Measurements from ENCODE around the gene CDK5R2. TPM values are rescaled to one million over a fixed set of nuclear protein-coding genes. Genes with fewer than 3 reads are reported as not detected.

Gene CDK5R2
- total RNA-seq, 1 experiment from 2014 or later, result 0.03 TPM

DNA sequence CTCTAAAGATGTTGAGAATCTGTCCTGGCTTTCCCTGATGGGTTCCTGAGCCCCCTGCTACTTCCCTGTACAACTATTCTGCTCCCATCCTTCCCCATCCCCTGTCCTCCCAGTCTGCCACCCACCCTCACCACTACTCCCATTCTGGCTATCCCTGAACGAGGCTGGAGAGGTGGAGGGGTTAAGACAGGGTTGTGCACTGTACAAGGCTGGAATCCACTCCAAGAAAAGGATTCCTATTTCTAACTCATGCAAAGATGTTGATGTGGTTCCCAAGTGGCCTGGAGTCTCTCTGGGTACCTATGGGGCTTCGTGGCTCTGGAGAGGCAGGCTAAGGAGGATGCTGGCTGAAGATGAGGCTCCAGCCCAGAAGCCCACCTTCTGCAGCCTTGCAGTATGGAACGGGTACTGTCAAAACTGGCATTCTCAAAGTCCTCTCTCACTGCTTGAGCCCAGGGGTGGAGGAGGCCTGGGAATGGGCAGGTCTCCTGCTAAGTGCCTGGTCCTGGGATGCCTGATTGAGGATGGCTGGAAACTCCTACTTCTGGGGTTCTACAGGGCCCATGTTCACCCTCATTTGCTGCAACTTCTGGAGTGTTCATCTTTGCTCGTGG lies 26.8 kb downstream of the CDK5R2 start:
- DNase-seq (ENCODE audit: low spot score), result no peak

DNA sequence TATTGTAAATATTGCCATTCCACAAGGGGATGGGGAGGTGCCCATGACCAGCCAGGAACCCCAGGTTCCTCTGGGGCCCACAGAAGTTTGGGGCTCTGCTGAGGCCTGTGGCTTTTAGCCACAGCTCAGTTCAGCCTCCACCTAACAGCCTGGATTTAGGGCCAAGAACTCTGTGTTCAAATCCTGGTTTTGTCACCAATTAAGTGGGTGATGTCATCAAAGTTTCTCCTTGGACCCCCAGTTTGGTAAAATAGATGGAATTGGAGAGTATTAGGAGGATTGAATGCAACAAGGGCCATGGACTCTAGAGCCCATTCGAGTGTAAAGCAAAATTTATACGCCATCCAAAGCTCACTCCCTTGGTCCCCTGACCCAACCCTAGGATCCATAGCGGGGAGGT lies 28.7 kb downstream of the CDK5R2 start:
- DNase-seq (ENCODE audit: low spot score), result no peak

DNA sequence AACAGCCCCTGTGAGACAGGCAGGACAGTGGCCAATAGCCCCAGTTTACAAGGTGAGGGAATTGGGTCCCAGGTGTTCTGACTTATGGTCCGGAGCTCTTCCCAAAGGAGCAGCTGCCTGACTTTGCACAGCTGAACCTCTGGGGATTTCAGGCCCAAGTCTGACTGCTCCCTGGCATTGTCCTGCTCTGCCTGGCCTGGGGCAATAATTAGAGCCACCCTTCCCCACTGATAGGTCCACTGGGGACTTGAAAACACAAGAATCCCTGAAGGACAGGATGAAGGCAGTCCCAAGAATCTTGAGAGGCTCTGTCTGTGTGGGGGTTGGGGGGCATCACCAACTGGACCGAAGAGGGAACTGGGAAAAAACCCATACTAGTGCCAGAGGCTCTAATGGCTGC lies 29.2 kb downstream of the CDK5R2 start:
- DNase-seq (ENCODE audit: low spot score), result no peak

DNA sequence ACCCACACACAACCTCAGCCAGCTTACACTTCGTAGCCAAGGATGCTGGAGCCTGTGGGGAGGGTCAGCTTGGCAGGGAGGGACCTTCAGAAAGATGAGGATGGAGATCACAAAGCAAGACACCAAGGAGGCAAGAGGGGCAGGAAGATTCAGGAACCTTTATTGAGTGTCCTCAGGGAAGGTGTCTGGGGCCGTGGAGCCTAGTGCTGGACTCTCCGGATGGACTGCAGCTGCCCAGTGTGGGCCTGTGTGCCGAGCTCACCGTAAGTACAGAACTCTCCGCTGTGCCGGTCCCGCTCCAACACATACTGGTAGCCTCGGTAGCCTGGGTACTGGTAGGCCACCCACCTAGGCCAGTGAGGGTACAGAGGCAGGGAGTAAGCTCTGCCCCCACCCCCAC lies 30.6 kb downstream of the CDK5R2 start:
- DNase-seq (ENCODE audit: low spot score), result no peak

DNA sequence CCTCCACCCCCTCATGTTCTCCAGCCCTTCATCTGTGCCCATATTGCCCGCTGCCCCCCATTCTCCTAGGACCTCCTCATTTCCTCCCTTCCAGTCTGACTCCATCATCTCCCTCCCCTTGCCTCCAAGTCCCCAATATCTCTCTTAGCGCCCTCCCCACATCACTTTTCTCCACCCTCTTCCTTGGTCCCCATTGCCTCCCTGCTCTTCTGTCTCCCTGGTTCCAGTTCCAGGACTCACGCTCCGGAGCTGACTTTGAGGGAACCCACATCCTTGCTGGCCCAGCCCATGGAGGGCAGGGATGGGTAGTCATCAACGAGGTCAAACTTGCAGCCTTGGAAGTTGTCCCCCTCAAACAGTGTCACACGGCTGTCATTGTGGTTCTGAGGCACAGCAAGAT lies 31.1 kb downstream of the CDK5R2 start:
- DNase-seq (ENCODE audit: low spot score), result no peak

DNA sequence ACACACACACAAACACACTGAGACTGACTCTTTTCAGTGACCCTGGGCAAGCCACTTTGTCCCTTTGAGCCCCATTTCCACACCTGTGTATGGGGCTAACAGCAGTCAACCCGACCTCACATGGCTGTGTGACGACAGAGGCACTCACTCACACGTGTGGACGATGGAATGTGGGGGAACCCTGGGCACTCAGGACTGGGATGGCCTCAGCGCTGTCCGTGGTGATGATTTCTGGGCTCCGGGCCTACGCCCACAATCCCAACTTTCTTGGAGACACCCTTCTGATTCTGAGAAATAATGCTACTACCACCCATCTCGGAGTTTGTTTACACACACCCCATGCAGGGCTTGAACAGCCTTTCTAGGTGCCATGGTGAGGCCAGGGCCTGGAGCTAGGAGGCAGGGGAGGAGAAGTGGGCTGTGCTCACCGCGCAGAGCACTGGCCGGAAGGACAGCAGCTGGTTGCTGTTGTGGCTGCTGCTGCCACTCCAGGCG lies 32.3 kb downstream of the CDK5R2 start:
- peak; percentile 35 for DNase-seq (ENCODE audit: low spot score)

DNA sequence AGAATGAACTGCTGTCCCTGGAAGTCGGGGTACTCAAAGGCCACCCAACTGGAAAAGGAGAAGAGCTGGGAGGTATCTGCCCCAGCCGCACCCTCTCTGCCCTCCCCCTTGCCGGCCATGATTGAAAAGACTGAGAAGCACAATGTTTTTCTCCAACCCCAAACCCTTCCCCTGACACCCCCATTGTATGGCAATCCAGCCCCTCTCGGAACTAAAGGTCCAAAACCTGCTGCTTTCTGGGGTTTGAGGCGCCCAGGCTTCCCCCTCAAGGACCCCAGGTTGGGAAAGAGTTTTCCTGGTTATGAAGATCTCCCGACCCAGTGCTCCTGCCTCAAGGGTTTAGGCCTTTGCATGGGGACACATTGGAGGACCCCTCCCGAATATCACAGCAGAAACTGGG lies 32.7 kb downstream of the CDK5R2 start:
- DNase-seq (ENCODE audit: low spot score), result no peak

DNA sequence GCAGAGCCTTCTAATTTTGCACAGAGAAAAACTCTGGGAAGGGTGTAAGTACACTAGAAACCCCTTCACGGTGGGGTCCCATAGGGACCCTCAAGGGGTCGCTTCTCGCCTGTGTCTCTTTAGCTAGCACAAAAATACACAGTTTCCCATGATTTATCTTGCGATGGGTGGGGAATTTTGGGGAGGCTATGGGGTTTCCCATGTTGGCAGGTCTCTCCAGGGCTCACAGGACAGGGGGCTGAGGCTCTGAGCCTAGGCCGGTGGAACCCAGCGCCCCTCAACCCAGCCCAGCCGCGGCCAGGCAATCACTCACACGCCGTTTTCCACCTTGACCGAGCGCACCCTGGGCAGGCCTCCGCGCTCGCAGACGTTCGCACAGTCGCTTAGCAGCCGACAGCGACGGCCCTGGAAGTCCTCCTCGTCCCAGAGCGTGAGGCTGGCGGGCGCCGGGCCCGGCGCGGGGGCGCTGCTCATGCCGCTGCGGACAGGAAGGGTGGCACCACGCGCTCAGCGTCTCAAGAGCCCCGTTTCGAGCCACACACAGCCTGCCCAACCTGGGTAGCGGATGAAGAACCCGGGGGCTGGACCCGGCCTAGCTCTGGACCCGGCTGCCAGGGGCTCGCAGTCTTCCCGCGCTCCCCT lies 33.4 kb downstream of the CDK5R2 start:
- no peak for DNase-seq (ENCODE audit: low spot score)

DNA sequence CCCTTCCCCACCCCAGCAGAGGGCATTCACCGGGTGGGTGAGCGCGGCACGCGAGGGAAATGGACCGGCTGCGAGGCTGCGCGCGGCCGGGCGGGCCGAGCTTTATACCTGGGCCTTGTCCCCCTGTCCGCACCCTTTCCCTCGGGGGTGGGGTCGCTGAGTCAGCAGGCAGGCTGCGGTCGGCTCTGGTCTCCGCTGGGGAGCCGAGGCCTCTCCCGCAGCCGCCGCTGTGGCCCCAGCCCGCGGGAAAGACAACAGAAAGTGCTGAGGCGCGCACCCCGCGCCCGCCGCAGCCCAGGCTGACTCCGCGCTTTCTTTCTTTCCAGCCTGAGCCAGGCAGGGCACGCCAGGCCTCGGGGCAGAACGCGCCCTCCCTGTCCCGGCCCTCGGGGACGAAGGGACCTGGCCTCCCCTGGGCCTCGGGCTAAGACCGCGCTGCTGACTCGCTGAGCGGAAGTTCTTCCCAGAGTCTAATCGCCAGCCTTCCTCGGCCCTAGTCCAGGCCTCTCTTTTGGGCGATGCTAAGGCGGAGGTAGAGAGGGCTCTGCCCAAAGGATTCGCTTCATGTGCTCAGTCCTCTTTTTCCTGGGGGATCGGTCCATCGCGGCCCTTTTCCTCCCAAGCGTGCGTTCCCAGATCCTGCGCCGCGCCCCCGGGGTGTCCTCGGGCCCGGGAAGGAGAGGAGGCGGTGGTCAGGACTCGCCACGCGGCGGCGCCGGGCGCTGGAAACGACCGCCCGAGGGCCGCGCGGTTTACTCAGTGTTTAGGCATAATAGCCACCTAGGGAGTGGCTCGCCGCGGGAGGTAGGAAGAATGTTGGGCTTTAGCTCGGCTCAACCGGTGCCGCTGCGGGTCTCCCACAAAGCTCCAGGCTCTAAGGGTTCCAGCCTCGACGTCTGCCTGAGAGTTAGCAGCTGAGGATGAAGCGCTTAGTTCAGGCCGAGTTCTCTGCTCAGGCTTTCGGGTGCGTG lies 34.2 kb downstream of the CDK5R2 start, which contains the start of gene CRYBA2:
TSS of gene CRYBA2 (minus strand) at position 78 of the 971 bp plus-strand sequence. CDS start 246 bp downstream, outside the sequence.
- no peak for DNase-seq (ENCODE audit: low spot score)

DNA sequence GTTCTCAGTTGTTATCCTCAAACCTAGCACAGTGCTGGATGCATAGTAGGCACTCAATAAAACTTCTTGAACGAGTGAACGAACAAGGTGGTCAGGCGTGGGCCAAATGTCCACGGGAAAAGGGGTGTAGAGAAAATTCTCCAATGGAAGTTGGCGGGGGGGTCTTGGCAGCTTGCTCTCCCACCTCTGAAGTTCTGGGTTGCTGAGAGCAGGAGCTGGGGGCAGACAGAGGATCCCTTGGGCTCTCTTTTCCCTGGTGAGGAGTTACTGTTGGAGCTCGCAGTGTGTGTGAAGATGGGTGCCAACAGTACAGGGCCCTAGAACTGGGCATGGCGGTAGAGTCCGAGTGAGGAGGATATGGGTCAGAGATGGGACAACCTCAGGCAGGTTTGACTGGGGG lies 36.1 kb downstream of the CDK5R2 start:
- DNase-seq (ENCODE audit: low spot score), result no peak

DNA sequence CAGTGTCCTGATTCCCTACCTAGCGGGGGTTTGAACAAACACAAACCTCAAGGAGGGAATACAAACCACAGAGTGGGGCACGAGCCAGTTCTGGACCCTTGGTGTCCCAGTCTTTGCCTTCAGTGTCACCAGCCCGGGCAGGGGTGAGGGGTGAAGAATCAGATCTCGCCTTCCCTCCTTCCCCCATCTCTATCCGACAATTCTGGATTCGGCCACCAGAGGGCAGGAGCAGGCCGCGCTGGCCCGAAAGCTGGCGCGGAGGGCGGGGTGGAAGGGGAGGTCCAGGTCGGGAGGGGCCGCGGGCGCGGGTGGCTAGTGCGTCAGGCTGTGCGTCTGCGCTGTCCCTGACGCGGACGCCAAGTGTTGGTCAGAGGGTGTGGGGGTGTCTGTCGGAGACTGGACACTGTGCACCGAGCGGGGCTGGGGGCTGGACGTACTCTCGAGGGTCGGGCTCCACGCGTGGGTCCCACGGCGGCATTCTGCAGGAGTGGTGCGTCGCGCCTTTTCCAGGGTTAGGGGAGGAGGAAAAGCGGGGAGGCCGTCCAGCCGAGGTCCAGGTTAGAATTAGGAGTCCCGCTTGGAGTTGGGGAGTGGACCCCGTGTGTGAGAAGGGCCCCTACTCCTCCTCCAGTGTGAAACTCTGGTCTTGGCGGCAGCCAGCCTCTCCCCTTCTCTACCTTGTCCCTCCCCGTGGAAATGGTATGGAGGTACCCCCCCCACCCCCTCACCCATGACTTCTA lies 36.7 kb downstream of the CDK5R2 start:
- DNase-seq (ENCODE audit: low spot score), result peak; percentile 74

DNA sequence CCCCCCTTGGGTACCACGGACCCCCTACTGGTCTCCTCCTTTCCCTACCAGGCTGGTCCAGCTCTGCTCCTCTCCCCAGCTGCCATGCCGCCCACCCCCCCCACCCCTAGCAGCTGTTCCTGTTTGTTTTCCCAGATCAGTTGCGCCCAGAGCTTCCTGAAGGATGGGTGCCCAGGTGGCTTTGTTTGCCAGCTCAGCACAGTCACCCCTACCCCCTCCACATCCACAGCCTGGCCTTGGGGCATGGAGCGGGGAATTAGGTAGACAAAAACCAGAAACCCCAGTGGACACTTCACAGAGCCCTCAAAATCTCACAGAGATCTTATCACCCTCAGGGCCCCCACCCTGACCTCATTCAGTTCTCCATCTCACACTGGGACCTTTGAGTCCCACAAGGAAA lies 37.5 kb downstream of the CDK5R2 start:
- no peak for DNase-seq (ENCODE audit: low spot score)

DNA sequence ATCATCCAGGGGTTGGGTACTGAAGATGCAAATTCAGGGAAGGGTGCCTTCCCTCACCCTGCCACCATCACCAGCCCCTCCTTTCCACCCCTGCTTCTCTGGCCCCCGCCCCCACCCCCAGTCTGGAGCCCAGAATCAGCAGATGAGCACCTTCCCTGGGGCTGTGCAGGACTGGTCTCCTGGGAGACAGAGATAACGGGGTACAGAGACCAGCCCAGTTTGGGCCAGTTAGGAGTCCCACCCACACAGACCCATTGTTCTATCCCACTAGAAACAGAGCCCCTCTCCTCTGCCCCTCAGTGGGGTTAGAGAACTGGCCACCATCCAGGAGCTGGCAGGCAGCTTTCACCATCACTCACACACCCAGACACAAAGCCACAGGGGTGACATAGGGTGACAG lies 38.3 kb downstream of the CDK5R2 start:
- DNase-seq (ENCODE audit: low spot score), result no peak

DNA sequence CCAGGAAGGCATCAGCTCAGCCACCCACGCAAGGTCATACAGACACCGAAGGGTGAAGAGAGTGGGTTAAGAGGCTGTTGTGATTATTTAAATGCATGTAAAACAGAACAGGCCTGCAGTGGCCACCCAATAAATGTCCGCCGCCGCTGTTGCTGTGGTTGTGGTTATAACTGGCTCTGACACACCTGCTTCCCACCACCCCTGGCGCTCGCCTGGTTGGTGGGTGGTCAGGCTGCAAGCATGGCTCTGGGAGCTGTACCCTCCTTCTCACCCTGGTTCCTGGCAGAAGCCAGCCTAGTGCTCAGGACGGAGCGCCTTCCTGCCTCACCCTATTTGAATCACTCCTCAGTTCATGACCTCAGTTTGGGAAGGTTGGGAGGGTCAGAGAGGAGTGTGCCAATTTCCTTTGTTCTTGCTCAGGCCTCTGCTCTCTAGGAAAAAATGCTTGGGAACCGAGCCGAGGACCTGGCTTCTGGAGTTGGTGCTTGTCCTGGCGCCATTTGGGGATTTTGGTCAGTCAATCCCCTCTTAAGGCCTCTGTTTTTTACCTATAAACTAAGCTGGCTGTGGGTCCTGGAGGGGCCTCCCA lies 39.0 kb downstream of the CDK5R2 start:
- no peak for DNase-seq (ENCODE audit: low spot score)

DNA sequence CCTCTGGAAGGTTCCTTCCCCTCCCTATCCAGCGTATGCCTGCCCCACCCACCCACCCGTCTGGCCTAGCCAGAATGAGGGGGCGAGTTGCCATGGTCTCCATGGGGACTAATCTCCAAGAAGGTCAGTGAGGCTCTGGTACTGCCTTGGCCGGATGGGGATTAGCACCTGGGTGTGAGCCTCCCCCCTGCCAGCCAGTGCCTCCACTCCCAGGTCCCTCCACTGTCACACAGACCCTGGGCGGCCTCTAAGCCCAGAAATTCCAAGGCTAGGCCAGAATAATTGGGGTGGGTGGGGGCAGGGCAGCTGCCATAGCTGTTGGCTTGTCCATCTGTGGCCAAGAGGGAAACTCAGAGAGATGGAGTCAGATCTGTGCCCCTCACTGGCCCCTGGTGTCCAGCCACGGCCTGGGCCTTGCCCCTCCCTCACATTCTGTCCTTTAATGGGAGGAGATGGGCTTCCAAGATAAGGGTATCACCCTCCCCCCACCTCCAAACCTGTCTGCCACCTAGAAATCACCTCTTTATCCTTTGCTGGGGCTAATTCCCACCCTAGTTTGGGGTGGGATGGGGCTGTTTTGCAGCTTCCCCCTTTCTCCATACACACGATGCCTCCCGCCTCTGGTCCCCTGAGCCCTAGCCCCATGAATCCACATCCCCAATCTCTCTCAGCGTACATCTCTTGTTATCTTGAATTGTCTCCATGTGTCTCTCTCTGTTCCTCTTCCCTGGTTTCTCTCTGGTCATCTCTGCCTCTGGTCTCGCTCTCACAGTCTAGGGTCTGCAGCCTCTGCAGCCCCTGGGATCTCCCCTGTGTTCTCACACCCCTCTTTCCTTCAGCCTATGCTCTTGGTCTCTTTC lies 39.8 kb downstream of the CDK5R2 start:
- DNase-seq (ENCODE audit: low spot score), result no peak

DNA sequence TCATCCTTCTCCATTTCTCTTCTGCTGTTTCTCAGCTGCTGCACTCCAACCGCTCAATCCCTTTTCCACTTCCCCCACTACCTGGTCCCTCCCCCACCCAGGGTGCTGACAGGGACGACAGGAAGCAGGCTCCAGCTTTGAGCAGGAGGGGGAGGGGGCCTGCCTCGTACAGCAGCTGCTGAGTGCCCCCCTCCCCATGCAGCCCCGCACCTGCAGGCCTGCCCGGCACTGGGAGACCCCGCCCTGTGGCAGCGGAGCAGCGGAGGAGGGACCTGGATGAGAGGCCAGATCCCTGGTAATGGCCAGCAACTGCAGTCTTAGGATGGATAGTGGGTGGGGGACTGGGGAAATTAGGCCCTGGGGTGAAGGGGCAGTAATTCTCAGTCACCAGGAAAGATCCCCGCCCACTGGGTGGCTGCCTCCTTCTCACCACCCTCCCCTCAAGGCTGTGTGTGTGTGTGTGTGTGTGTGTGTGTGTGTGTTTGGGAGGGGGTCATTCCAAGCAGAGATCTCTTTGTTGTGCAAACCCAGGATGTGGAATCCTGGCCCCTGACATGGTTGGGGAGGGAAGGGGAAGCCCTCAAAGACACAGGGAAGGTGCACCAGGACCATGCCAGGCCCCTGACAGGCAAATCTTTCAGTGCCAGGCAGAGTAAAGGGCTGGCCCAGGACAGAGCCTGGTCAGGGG lies 40.6 kb downstream of the CDK5R2 start:
- no peak for DNase-seq (ENCODE audit: low spot score)

DNA sequence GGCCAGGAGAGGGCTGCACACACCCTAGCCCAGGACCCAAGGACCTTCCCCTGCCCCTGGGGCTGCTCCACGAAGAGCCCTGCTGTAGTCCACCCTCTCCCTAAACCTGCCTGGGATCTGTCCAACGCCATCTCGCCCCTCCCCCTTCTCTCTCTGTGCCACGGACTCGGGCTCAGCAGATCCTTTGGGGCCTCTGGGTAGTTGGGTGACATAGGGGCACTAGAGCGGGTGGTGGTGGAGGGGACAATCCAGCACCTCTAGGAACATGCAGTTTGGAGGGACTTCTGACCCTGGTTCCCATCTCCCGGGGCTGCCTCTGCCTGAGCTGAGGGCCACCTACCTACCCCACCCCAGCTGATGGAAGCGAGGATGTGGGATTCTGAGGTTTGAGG lies 41.1 kb downstream of the CDK5R2 start:
- DNase-seq (ENCODE audit: low spot score), result no peak

DNA sequence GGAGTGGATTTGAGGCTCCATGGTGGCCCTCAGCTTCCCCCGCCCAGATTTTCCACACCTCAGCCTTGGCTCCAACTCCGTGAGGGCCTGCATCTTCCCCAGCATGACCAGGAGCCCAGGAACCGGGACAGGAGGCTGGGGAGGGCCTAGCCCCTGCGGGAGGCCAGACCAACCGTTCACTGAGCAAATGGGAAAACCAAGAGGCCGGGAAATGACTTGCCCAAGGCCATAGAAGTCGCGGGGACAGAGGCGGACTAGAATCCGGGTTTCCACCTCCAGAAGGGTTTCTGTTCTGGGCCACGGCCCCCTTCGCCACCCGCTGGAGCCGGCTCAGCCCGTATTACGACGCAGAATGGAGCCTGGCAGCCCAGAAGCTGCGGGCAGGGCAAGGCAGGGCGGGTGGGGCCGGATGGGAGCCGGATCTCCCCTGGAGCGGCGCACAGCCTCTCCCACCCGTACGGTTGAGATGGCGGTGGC lies 41.7 kb downstream of the CDK5R2 start:
- DNase-seq (ENCODE audit: low spot score), result no peak

DNA sequence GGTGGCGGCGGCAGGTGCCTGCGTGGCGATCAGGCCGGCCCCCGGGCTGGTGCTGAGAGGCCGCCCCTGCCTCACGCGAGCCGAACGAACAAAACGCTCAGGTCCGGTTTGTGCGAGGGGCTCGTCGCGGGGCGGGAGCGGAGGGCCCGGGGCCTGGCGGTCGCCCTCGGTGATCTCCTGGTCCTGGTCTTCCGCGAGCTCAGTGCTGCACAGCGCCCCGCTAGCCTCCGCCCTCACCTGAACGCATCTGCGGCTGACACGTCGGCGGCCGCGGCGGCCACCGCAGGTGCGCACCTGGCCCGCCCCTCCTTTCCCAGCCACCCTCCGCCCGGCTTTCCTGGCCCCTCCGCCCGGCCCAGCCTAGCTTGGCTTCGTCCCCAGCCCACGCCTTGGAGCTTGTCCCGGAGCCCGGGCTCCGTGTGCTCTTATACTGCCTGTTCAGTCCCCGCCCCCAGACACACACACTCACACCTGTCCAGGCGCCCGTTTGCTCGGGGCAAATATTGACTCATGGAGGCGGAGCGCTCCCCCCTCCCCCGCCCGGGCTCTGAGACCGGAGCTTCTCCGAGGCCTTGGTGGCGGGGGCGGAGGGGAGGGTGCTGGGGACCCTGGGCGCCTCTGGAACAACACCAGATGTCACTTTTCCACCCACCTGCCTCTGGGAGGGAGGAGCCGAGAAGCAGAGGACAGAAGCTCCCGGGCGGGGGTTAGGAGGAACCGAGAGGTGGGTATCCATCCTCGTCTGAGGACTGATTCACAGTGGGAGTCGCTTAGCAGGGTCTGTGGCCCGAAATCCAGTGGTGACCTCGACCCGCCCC lies 42.3 kb downstream of the CDK5R2 start:
- no peak for DNase-seq (ENCODE audit: low spot score)
